Dermis microvascular lymphatic vessel endothelial cell (primary cell): Measurements from ENCODE around the gene HARBI1. TPM values are rescaled to one million over a fixed set of nuclear protein-coding genes. Genes with fewer than 3 reads are reported as not detected.
A peak's percentile ranks its signal among the peaks of the same experiment; 100 is the strongest.

Experiments
- DNase-seq, 2 donors: peaks; one replicate each; pipeline versions ENCODE4 v3.0.0 to v3.0.0-alpha.2; 2010; ENCODE audit warnings: low read depth in 2 of 2
- total RNA-seq: library from RNA; depleted of rRNA; stranded (reverse); fragments of >200 nt; gene quantifications from 2 replicates; pipeline ENCODE4 v1.2.1, GENCODE V29; 2014

HARBI1 gene
- total RNA-seq, 1 donor from 2014 or later: 3.0 TPM

DNA sequence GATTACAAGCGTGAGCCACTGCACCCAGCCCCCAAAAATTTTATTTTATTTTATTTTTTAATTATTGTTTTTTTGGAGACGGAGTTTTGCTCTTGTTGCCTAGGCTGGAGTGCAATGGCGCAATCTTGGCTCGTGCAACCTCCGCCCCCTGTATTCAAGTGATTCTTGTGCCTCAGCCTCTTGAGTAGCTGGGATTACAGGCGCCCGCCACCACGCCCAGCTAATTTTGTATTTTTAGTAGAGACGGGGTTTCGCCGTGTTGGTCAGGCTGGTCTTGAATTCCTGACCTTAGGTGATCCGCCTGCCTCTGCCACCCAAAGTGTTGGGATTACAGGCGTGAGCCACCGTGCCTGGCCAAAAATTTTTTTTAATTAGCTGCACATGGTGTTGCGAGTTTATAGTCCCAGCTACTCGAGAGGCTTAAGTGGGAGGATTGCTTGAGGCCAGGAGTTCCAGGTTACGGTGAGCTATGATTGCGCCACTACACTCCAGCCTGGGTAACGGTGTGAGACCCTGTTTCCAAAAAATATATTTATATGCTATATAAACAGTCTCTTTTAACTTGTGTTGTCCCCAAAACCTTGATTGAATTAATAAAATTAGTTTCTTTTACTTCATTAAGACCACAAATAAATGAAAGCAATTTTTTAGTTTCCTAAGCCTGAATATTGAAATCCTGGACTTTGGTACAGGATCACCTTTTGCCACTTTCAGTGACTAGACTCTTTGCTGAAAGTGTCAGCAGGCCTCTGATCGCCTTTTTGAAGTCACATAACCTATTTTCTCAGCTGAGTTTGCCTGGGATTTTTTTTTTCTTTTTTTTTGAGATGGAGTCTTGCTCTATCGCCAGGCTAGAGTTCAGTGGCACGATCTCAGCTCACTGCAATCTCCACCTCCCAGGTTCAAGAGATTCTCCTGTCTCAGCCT is 16.5 kb upstream of the HARBI1 start:
- no peak for DNase-seq

DNA sequence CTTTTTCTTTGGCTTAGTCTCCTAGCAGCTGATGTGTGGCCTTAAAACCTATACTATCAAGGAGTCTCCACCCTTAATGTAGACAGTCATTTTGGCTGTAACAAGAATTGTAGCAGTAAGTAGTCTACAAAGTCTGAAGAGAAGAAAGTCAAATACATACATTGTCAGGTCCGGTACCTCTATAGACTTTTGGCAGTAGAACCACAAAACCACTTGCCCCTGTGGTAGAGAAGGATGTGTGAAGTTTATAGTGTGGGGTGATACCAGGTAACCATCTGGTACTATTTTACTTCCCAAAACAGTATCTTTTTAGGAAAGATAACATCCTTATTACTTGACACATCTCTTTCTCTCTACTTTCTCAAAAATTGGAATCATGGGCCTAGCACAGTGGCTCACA is 15.5 kb upstream of the HARBI1 start:
- DNase-seq: no peak

DNA sequence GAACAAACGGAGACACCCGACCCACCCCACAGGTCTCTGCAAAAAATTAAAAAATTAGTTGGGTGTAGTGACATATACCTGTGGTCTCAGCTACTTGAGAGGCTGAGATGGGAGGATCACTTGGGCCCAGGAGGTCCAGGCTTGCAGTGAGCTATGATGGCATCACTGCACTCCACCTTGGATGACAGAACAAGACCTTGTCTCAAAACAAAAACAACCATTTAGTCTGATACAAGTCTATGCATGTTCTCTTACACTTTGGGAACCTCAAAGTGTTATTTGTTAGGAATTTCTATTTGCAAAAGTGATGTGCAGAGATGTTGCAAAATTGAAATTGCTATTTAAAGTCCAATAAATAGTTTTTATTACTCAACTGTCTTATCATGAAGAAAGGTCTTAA is 14.6 kb upstream of the HARBI1 start:
- no peak for DNase-seq

DNA sequence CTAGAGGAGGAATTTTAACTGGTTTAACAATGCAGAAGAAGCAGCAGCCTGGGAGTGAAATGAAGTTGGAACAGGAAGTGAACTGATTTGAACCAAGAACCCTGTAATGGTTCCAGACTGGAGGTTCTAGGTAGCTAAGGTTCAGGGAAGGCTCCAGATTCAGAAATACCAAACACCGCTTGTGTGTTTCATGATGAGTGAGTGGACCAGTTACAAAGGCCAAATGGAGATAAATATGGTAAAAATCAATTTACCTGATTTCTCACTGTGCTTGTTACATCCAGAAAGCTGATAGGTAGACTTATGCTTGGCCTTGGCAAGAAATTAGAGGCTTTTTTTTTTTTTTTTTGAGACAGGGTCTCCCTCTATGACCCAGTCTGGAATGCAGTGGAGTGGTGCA is 13.2 kb upstream of the HARBI1 start:
- no peak for DNase-seq

DNA sequence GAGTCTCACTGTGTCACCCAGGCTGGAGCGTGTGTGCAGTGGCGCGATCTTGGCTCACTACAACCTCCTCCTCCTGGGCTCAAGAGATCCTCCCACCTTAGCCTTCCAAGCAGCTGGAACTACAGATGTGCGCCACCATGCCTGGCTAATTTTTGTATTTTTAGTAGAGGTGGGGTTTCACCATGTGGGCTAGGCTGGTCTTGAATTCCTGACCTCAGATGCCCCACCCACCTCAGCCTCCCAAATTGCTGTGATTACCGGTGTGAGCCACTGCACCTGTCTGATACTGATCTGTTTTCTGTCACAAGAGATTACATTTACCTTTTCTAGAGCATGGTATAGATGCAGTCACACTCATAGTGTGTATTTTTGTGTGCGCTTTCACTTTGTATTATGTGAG is 11.9 kb upstream of the HARBI1 start:
- no peak for DNase-seq

DNA sequence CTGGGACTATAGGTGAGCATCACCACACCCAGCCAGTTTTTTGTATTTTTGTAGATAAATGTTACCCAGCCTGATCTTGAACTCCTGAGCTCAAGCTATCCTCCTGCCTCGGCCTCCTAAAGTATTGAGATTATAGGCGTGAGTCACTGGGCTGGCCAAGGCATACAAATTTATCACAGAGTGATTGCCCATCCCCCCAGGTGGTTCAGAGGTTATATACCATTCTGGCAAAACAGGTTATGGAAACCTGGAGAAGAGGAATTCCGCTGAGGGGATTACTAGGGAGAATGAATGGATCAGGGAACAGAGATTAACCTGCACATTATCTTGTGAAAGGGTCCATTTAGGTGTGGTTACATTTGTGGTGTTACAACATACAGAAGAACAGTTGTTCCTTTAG is 8.4 kb upstream of the HARBI1 start:
- DNase-seq: no peak

DNA sequence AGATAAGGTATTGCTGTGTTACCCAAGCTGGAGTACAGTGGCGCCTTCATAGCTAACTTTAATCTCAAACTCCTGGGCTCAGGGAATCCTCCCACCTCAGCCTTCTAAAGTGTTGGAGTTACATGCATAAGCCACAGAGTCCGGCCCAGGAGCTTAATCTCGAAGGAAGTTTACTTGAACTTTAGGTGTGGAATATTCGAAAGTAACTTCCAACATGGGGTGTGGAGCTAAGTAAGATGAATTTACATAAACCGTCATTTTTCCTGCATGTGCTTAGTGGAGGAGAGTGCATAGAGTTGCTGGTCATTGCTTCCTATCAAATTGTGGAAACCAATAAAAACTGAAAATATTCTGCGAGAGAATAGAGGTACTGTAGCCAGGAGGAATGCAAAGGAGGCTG is 1.8 kb upstream of the HARBI1 start:
- DNase-seq: no peak

DNA sequence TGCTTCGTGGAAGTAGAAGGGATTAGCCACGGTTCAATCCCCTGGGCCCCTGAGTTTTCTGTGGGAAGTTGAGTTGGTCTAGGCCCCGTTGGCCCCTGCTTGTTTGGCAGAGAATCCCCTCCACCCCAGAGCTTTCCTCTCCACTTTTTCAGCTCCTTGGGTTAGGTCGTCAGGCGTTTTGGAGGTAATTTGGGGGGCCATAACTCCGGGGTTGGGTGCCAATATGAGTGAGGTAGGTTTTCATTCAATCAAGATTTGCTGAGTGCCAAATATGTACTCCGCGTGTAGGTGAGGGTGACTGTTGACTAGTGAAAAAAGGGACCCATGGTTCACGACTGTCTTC is 916 bp upstream of the HARBI1 start:
- DNase-seq: no peak

DNA sequence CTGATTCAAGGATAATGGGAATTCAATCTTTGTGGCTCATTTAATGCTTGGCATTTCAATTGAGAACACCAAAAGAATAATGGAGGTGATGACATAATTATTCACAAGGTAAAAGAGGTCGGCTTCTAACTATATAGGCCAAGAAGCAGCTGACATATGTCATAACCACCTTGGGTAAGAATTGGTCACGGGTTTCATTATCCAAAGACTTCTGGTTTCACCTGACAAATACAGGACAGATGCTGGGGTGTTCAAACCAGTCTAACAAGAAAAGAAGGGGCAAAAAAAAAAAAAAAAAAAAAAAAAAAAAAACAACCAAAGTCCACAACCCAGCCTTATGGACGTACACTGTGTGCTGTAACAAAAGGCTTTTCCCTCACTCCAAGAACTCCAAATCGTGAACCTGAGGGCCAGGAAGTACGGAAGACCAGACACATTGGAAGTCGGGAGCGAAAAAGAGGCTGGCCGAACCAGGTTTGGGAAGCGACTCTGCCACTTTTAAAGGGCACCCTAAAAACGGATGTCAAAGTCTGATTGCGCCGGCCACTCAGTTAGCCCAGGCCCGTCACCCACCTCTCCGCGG is 385 bp downstream of the HARBI1 start:
- DNase-seq: peak in 1 of 2 donors; percentile 24

DNA sequence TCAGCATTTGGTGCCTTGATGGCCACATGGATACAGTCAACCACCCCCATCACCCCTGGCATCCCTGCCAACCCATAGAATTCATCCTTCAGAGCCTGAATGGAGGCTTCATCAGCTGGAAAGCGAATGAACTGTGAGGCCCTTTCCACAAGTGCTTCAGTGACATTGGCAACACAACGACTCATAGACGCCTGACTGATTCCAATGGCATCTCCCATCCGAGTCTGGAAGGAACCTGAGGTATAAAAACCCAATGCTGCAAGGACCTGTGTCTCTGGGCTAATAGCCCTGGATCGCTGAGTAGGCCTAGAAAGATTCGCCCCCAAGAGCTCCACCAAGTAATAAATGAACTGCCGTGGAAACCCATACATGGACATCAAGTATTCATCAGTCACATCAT is 1.3 kb downstream of the HARBI1 start:
- no peak for DNase-seq

DNA sequence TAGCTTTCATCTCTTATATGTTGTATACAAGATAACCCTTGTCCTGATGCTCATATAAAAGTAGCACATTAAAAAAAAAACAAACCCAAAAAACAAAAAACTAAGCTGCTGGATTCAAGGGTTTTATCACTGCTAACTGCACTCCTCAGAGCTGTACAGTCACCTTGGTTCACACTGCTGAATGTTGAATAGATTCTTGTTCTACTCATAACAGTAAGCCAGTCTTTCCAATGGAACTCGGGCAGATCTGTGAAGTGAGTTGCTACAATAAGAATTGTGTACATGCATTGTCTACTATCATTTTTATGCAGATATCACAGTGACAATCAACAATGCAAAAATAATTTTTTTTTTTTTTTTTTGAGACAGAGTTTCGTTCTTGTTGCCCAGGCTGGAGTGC is 4.7 kb downstream of the HARBI1 start:
- DNase-seq: no peak

DNA sequence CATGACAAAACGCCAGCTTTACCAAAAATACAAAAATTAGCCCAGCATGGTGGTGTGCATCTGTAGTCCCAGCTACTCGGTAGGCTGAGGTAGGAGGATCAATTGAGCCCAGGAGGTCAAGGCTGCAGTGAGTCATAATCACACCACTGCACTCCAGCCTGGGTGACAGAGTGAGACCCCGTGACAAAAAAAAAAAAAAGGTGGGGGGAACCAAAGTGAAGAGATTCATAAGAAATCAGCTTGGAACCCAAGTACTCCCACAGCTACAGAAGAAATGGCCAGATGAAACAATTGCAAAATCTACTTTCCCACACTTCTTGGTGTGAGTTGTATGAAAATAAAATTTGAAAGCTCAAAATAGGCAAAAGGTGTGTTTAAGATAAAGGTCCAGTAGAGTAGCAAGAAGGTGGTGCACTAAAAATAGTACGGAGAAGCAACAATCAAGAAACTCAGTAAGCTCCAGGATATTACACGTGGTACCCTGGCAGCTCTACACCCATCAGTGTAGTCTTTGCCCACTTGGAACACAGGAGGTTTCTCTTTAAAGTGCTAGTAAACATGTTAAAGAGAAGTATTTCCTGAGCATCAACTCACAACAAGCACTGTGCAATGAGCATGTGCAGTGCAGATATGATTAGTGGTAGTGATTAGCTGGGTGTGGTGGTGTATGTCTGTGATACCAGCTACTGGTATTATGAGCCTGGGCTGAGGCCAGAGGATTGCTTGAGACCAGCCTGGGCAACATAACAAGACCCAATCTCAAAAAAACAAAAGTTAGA is 5.3 kb downstream of the HARBI1 start:
- no peak for DNase-seq

DNA sequence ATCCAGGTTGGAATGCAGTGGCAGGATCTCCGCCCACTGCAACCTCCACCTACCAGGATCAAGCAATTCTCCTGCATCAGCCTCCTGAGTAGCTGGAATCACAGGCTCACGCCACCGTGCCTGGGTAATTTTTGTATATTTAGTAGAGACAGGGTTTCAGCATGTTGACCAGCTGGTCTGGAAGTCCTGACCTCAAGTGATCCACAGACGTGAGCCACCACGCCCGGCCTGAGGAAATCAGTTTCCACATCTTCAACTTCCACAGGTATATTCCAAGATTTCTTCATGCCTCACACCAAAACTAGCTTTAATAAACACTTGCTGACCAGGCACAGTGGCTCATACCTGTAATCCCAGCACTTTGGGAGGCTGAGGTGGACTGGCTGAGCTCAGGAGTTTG is 7.6 kb downstream of the HARBI1 start:
- no peak for DNase-seq

DNA sequence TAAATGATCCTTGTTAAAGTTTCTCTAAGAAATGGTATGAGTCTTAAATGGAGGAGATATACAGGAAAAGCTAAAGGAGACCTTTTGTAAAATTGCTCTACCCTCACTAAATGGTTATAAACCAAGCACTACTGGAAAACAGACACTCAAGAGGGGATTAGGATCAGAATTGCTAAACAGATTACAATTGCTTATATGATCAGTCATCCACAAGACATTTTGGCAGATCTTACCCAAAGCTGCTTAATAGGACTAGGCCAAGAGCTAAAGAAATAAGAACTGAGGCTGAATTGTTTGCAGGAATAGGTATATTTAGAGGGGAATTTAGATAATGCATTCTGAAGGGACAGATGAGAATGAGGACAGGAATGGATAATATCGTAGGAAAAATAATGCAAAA is 9.5 kb downstream of the HARBI1 start:
- no peak for DNase-seq

DNA sequence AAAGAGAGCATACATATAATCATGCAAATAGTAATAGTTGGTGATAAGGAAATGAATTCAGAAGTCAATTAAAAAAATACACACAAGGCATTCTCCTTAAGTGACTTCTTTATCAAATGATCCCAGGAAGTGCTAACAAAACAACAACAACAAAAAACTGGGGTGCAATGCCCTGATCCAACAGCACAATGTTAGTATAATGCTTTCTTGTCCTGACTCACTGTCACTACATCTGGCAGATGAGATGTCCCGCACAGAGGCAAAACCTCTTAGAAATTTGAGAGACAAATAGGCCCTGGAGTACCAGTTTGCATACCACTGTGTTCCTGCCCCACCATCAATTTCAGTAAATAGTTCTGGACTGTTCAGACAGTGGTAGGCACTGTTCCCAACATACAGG is 12.2 kb downstream of the HARBI1 start:
- no peak for DNase-seq

DNA sequence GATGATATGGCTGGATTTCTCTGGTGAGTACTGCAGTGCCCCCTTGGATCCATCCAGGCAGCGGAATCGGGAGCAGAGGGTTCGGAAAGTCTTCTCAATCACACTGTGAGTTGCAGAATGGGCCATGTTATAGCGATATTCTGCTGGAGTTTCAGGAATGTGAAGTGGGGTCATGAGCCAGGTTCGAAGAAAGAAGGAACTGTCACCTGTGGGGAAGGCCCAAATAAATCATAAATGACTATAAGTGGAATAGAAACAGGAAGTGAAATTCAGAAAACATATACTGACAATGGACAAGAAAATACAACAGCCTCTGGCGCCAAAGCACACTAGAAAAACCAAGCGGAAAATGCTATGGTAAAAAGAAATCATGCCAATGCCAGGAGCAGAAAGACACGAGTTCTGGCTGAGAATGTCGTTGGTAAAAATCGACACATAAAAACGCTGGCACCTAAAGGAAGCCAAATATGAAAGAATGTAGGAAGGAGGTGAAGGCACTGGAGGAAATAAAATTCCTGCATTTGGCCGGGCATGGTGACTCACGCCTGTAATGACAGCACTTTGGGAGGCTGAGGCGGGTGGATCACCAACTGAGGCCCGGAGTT is 13.2 kb downstream of the HARBI1 start:
- no peak for DNase-seq

DNA sequence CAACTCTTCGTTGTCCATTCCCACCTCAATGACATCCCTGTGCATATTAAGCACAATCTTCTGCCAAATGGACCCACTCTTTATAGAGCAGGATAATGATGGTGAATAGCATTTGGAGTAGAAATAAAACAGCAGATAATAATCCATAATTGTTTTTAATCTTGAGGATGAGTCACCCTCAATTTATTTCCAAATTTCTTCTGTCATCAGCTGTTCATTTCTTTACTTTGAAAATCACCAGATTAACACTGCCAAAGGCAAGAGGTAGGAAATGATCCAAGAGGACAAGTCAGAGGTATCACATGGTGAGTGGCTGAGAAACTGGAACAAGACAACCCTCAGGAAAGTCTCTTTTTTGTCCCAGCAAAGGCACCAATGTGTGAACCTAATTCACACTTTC is 15.9 kb downstream of the HARBI1 start:
- DNase-seq: no peak

DNA sequence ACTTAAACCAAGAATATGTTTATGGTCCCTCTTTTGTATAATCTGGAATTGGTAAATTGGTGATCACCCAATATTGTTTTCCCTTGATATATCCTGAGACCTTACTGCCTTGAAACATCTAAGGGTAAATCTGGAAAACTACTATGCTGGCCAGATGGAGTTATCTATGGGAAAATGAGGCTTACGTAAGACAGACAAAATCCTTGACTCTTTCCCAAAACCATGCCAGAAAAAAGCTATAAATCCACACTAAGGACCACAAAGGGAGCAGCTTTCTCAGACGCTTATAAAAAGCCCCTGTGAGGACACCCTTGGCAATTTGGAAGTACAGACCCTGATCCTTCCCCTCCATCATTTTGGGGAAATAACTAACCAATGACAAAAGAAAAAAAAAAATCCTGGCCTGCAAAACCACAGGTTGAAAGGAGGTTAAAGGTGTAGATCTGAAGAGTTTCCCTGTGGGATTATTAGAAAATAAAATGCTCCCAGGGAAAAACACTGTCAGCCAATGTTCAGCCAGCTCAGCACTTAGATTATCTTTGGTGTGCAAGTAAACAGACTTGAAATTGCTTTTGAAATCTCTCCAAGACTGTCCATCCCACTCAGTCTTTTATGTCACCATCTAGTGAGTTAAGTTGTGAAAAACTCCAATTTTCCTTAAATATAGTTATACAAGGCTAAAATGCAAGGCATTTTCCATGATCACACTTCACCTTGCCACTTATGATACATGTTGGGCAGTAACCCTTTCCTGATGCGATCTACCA is 16.6 kb downstream of the HARBI1 start:
- no peak for DNase-seq

DNA sequence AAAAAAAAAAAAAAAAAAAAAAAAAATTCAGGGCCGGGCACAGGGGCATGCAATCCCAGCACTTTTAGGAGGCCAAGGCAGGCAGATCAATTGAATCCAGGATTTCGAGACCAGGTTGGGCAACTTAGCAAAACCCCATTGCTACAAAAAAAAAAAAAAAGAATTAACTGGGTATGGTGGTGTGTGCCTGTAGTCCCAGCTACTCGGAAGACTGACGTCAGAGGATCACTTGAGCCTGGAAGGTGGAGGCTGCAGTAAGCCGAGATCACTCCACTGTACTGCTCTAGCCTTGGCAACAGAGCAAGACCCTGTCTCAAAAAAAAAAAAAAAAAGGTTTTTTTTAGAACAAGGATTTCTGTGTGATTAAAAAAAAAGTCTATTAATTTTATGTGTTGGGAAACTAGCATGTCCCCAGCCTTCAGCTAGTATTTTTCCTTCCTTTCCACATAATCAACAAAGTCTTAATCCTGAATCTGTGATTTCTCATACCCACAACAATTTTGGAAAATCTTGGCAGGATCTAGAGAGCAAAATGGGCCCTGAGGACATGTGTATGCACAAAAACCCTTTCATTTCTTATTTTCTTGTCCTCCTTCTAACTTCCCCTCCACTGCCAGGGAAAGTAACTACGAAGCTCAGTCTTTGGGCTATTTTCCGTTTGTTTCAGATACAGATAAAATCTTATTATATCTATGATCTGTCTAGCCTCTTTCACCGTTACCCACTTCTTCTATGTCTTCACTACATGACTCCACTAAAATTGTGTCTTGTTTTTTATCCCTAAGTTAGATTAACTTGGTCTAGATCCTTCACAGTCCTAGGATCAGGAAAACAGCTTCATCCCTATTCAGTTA is 17.5 kb downstream of the HARBI1 start:
- DNase-seq: no peak

DNA sequence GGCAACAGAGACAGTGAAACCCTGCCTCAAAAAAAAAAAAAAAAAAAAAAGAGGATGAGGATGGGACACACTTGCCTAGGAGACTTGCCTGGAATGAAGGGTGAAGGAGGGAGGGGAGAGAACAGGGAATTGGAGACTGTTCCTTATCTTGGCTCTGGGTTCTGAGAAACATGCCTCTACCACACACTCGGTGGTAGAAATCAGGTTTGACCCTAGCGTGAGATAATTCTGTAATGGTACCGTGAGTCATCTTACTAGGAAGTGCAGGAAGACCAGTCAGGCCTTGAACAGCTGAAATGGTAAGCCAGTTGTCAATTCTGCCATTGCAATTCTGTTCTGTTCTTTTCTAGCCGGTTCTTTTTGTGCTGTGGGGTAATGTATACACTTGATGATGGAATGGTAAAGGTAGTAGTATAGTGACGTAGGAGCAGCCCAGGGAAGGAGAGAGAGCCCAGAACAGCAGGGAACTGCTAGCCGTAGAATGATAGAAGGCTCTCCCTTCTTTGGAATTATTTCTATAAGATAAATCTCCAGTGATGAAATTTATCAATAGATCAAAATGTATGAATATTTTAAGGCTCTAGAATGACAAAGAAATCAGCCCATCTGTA is 19.3 kb downstream of the HARBI1 start:
- DNase-seq: peak in 1 of 2 donors; percentile 70
